H54 (cell line): ENCODE measurements around the gene CEP89.

Experiments
- DNase-seq: peaks from one replicate; pipeline ENCODE4 v3.0.0; 2011; ENCODE audit warnings: low spot score, mixed read lengths; ENCODE audit not compliant: insufficient read length
- FAIRE-seq: peaks from 3 replicates; lab custom pipeline; 2011; peaks lifted over from hg19 to GRCh38; lab: Jason Lieb, UNC
- POLR2A ChIP-seq: IDR thresholded peaks from 2 replicates; pipeline ENCODE4 v1.6.1; 2011; ENCODE audit warnings: low read depth, mild to moderate bottlenecking, low read length

Gene CEP89

GRCh38 chr19:32831611-32832010 lies 140.1 kb downstream of the CEP89 start:
- no peak for FAIRE-seq
- no peak for DNase-seq
- TF ChIP-seq POLR2A, result no peak

GRCh38 chr19:32830231-32831014 lies 141.3 kb downstream of the CEP89 start:
- no peak; the same call in 1 of the 2 replicates for TF ChIP-seq POLR2A
- DNase-seq (peak; percentile 84), FAIRE-seq (peak; percentile 96)

GRCh38 chr19:32829345-32829896 lies 142.3 kb downstream of the CEP89 start:
- TF ChIP-seq POLR2A, result no peak
- FAIRE-seq, result no peak
- DNase-seq, result no peak

GRCh38 chr19:32828643-32829344 lies 143.0 kb downstream of the CEP89 start:
- DNase-seq, result no peak
- no peak for FAIRE-seq
- no peak for TF ChIP-seq POLR2A

GRCh38 chr19:32828139-32828538 lies 143.6 kb downstream of the CEP89 start:
- FAIRE-seq (no peak), DNase-seq (no peak)
- no peak for TF ChIP-seq POLR2A
